Endodermal cell (in vitro differentiated cells): ENCODE results near the gene CDHR3. TPM values are rescaled to one million over a fixed set of nuclear protein-coding genes. Genes with fewer than 3 reads are reported as not detected.

Experiments
- DNase-seq: peaks from one replicate; pipeline ENCODE4 v3.0.0-alpha.2; 2017
- H3K27ac ChIP-seq: 2 replicates; pipeline ENCODE4 v1.5.1; 2013; ENCODE audit warnings: mild to moderate bottlenecking, low read depth, low read length, moderate library complexity
- H3K27me3 ChIP-seq: 2 replicates; pipeline ENCODE4 v1.6.1; 2013; ENCODE audit warnings: mild to moderate bottlenecking, low read length, moderate library complexity; ENCODE audit not compliant: insufficient read depth, control insufficient read depth, poor library complexity, severe bottlenecking
- H3K36me3 ChIP-seq: 2 replicates; pipeline ENCODE4 v1.7.0; 2013; ENCODE audit warnings: mild to moderate bottlenecking, low read length, moderate library complexity; ENCODE audit not compliant: control insufficient read depth, insufficient read depth
- H3K4me1 ChIP-seq: one replicate; pipeline ENCODE4 v1.7.0; 2013; ENCODE audit warnings: low read length; ENCODE audit not compliant: control insufficient read depth, insufficient read depth
- H3K4me3 ChIP-seq: 2 replicates; pipeline ENCODE4 v1.5.1; 2013; ENCODE audit warnings: mild to moderate bottlenecking, low read length, moderate library complexity
- H3K9ac ChIP-seq: 2 replicates; pipeline ENCODE4 v1.6.1; 2013; ENCODE audit warnings: mild to moderate bottlenecking, low read length, moderate library complexity; ENCODE audit not compliant: poor library complexity, severe bottlenecking; ENCODE audit errors: extremely low read depth
- H3K9me3 ChIP-seq: 2 replicates; pipeline ENCODE4 v1.6.1; 2013; ENCODE audit warnings: mild to moderate bottlenecking, low read length, moderate library complexity; ENCODE audit not compliant: control insufficient read depth
- H3K27ac Mint-ChIP-seq: 2 replicates; pipeline ENCODE4 v1.8.0; 2020; ENCODE audit warnings: mixed read lengths
- H3K27me3 Mint-ChIP-seq: 2 replicates; pipeline ENCODE4 v1.8.0; 2021; ENCODE audit warnings: mild to moderate bottlenecking, mixed read lengths; ENCODE audit not compliant: insufficient read depth
- H3K36me3 Mint-ChIP-seq: 2 replicates; pipeline ENCODE4 v1.8.0; 2020; ENCODE audit warnings: low read depth, mixed read lengths
- H3K4me1 Mint-ChIP-seq: 2 replicates; pipeline ENCODE4 v1.8.0; 2020; ENCODE audit warnings: mixed read lengths
- H3K4me3 Mint-ChIP-seq: 2 replicates; pipeline ENCODE4 v1.8.0; 2020; ENCODE audit warnings: mild to moderate bottlenecking, moderate library complexity, mixed read lengths
- H3K9me3 Mint-ChIP-seq: 2 replicates; pipeline ENCODE4 v1.8.0; 2020; ENCODE audit warnings: mild to moderate bottlenecking, mixed read lengths
- CTCF ChIP-seq: fragments of 200-600 bp; sonication (generic); conservative IDR thresholded peaks from 2 replicates; pipeline ENCODE4 v1.5.0; 2021; ENCODE audit warnings: antibody characterized with exemption, mild to moderate bottlenecking
- WGBS, 2 experiments: methylation state at CpG; one replicate each; pipeline versions ENCODE4 v1.1.5 to v1.1.7; 2013; ENCODE audit warnings: missing lambda C conversion rate in 2 of 2, mixed read lengths in 1 of 2; ENCODE audit not compliant: insufficient coverage in 1 of 2, insufficient read length in 1 of 2; 5-methylcytosine and 5-hydroxymethylcytosine counted together
- total RNA-seq, 2 donors: library from RNA; stranded (reverse); fragmentation: NEBNext Ultra II Directional in 1 of 2; extraction: Animal tissue kit (Norgen Biotek cat#: 25700) in 1 of 2; gene quantifications; 2 replicates in 1 of 2; 3 replicates in 1 of 2; pipeline ENCODE4 v1.2.1, GENCODE V29; 2021

CDHR3 gene
- total RNA-seq, 2 donors from 2014 or later, result 7.5 to 16.1 TPM

GRCh38 chr7:106069471-106070200 is 106.6 kb downstream of the CDHR3 start:
- Histone ChIP-seq H3K9ac (no peak overlapping the region), H3K36me3 (no peaks in the 10 kb centered on the region), H3K27ac (no peak overlapping the region), H3K4me3 (no peak overlapping the region), H3K4me1 (peaks cover 7% of the 10 kb centered on the region), H3K27me3 (no peaks in the 10 kb centered on the region), H3K9me3 (no peaks in the 10 kb centered on the region)
- Mint-ChIP-seq H3K36me3 (no peaks in the 10 kb centered on the region), H3K4me3 (no peak overlapping the region), H3K27me3 (no peaks in the 10 kb centered on the region), H3K27ac (no peak overlapping the region), H3K4me1 (peaks cover 30% of the 10 kb centered on the region), H3K9me3 (no peaks in the 10 kb centered on the region)
- TF ChIP-seq CTCF, result no peak
- WGBS, 2 experiments, result 86 to 88% methylated on average over 7 to 9 of the region's 9 CpGs
- DNase-seq, result no peak

- H3K4me1 ChIP-seq, result peaks cover 7% of the 10 kb centered on the region
- no peaks in the 10 kb centered on the region for H3K36me3 ChIP-seq
- no peaks in the 10 kb centered on the region for H3K36me3 Mint-ChIP-seq
- no peak overlapping the region for H3K9ac ChIP-seq
- no peaks in the 10 kb centered on the region for H3K9me3 ChIP-seq
- no peak overlapping the region for H3K4me3 Mint-ChIP-seq
- H3K27ac ChIP-seq, result no peak overlapping the region
- no peak for TF ChIP-seq CTCF
- peaks cover 30% of the 10 kb centered on the region for H3K4me1 Mint-ChIP-seq
- no peak for DNase-seq
- H3K27me3 ChIP-seq, result no peaks in the 10 kb centered on the region
- WGBS, 2 experiments, result 91 to 96% methylated on average over 5 of the region's 5 CpGs
- H3K9me3 Mint-ChIP-seq, result no peaks in the 10 kb centered on the region
- H3K27me3 Mint-ChIP-seq, result no peaks in the 10 kb centered on the region
- no peak overlapping the region for H3K27ac Mint-ChIP-seq
- no peak overlapping the region for H3K4me3 ChIP-seq
Observed at GRCh38 chr7:106070201-106070551, 107.1 kb downstream of the CDHR3 start.

GRCh38 chr7:106070567-106071254 is 107.6 kb downstream of the CDHR3 start:
- Mint-ChIP-seq H3K27me3 (no peaks in the 10 kb centered on the region), H3K27ac (no peak overlapping the region), H3K4me1 (peaks cover 30% of the 10 kb centered on the region), H3K36me3 (no peaks in the 10 kb centered on the region), H3K9me3 (no peaks in the 10 kb centered on the region), H3K4me3 (no peak overlapping the region)
- DNase-seq, result no peak
- WGBS, 2 experiments, result 96% methylated on average over 8 of the region's 8 CpGs
- no peak for TF ChIP-seq CTCF
- H3K27ac ChIP-seq, result no peak overlapping the region
- H3K9me3 ChIP-seq, result no peaks in the 10 kb centered on the region
- H3K9ac ChIP-seq, result no peak overlapping the region
- H3K4me3 ChIP-seq, result no peak overlapping the region
- no peaks in the 10 kb centered on the region for H3K36me3 ChIP-seq
- H3K27me3 ChIP-seq, result no peaks in the 10 kb centered on the region
- H3K4me1 ChIP-seq, result peaks cover 3% of the 10 kb centered on the region
